ENCODE results near the gene TRIM36.

Gene TRIM36

DNA sequence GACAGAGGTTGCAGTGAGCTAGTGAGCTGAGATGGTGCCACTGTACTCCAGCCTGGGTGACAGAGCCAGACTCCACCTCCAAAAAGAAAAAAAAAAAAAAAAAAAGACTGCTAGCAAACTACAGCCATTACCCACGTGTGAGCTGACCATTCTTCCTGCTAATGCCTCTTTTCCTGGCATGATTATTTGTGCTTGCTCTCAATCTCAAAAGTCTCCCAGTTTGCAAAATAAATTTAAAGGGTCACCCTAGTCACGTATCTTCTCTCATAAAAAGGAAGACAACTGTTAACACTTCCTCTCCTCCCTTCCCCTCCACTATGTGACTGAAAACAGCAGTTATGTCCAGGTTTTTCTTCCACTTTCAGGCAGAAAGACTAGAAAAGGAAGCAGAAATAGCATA, 37.2 kb downstream of the TRIM36 start:
- no peak for DNase-seq
- Histone ChIP-seq H3K4me1 (no peaks in the 10 kb centered on the region), H3K9me3 (no peaks in the 10 kb centered on the region), H3K4me3 (no peak overlapping the region), H3K27me3 (no peaks in the 10 kb centered on the region), H3K27ac (no peak overlapping the region), H3K36me3 (peaks cover 7 to 26% (median 12%) of the 10 kb centered on the region in 3 donors)
- TF ChIP-seq, protein P1, sequence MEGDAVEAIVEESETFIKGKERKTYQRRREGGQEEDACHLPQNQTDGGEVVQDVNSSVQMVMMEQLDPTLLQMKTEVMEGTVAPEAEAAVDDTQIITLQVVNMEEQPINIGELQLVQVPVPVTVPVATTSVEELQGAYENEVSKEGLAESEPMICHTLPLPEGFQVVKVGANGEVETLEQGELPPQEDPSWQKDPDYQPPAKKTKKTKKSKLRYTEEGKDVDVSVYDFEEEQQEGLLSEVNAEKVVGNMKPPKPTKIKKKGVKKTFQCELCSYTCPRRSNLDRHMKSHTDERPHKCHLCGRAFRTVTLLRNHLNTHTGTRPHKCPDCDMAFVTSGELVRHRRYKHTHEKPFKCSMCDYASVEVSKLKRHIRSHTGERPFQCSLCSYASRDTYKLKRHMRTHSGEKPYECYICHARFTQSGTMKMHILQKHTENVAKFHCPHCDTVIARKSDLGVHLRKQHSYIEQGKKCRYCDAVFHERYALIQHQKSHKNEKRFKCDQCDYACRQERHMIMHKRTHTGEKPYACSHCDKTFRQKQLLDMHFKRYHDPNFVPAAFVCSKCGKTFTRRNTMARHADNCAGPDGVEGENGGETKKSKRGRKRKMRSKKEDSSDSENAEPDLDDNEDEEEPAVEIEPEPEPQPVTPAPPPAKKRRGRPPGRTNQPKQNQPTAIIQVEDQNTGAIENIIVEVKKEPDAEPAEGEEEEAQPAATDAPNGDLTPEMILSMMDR (IDR thresholded peaks at IDR 0.05), result no peak
- intact Hi-C loops (cut with DNase I; ENCODE audit: low total_unique reads), result no loop called here

DNA sequence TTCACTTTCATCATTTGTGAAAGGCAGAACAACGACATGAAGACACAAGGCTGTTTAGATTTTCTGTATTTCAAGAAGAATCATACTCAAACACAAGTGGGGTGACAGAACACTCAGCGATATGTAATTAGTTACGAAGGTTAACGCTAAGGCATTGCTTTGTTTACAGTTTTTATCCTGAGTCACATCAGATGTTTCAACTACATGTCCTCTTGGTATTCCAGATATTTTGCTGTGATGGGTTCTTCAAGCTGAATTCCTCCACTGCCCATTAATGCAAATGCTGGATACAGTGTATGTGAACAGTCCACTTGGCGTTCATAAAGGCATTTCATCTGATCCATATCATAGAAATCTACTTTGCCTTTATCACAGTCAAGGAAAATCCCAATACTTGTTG, 43.4 kb downstream of the TRIM36 start:
- H3K27me3 ChIP-seq, result no peaks in the 10 kb centered on the region
- DNase-seq, result no peak
- intact Hi-C loops (cut with DNase I; ENCODE audit: low total_unique reads), result no loop called here
- H3K4me3 ChIP-seq, result no peak overlapping the region
- TF ChIP-seq, protein P1 (IDR thresholded peaks at IDR 0.05), result no peak
- no peaks in the 10 kb centered on the region for H3K4me1 ChIP-seq
- H3K27ac ChIP-seq, result no peak overlapping the region
- H3K36me3 ChIP-seq, result peaks cover 7 to 15% (median 7%) of the 10 kb centered on the region in 3 donors
- H3K9me3 ChIP-seq, result no peaks in the 10 kb centered on the region

DNA sequence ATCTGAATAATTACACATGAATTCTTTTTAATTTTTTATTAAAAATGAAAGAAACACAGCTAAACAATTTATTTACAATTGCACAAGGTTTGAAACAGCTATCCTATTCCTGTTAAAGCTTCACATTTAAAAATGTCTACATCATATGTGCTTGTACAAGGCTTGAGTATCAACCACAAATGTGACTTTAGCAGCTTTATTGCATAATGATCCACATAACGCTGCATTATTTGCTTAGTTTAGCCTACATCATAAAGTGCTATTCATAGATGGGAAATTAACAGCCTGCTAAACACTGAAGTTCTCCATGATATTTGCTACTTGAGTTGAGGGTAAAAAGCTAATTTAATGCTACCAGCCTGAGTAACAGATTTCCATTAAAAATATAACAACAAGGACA, 45.0 kb downstream of the TRIM36 start:
- no peaks in the 10 kb centered on the region for H3K4me1 ChIP-seq
- DNase-seq, result no peak
- H3K9me3 ChIP-seq, result no peaks in the 10 kb centered on the region
- H3K36me3 ChIP-seq, result peaks cover 0 to 10% (median 7%) of the 10 kb centered on the region in 3 donors
- intact Hi-C loops (cut with DNase I; ENCODE audit: low total_unique reads), result no loop called here
- H3K27me3 ChIP-seq, result no peaks in the 10 kb centered on the region
- TF ChIP-seq, protein P1 (IDR thresholded peaks at IDR 0.05), result no peak
- no peak overlapping the region for H3K27ac ChIP-seq
- no peak overlapping the region for H3K4me3 ChIP-seq

DNA sequence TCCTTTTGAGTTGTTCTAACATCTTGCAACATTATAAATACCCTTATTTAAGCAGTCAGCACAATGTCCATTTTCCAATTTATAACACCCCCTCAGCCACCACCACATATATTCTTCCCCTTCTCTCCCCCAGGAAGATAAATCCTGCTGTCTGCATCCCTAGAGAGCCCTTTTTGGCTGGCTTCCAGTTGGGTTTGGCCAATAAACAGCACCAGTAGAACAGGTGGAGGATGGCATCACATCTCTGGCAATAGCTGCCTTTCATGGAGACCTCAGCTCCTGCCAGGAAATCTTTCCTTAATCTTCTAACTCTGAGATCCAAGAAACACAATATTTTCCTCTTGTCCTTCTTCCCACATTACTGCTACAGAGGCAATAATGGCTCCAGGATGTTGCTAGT, 53.7 kb downstream of the TRIM36 start:
- intact Hi-C loops (cut with DNase I; ENCODE audit: low total_unique reads), result no loop called here
- Histone ChIP-seq H3K9me3 (peaks cover 0 to 5% (median 0%) of the 10 kb centered on the region in 3 donors), H3K27me3 (no peaks in the 10 kb centered on the region), H3K27ac (no peak overlapping the region), H3K4me1 (no peaks in the 10 kb centered on the region), H3K4me3 (no peak overlapping the region), H3K36me3 (no peaks in the 10 kb centered on the region)
- TF ChIP-seq, protein P1 (IDR thresholded peaks at IDR 0.05), result no peak
- DNase-seq, result no peak

DNA sequence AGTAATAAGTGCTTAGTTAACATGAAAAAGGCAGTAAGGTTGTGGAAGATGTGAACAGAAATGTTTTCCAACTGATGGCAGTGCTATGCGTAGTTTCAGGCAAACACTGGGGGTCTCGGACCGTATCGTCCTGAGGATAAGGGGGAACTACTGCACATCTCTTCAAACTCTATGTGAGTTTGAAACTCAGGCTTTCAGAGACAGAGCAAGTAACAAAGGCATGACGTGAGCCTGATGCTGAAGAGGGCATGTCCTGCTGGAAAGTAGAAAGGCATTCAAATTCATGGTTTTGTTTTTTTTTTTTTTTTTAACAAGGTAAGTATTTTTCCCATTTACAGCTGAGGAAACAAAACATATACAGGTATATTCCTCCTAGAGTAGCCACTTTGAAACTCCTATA, 59.9 kb downstream of the TRIM36 start:
- Histone ChIP-seq H3K4me3 (no peak overlapping the region), H3K27me3 (no peaks in the 10 kb centered on the region), H3K27ac (no peak overlapping the region), H3K9me3 (no peaks in the 10 kb centered on the region), H3K4me1 (no peaks in the 10 kb centered on the region), H3K36me3 (no peaks in the 10 kb centered on the region)
- TF ChIP-seq, protein P1 (IDR thresholded peaks at IDR 0.05), result no peak
- intact Hi-C loops (cut with DNase I; ENCODE audit: low total_unique reads), result no loop called here
- no peak for DNase-seq

DNA sequence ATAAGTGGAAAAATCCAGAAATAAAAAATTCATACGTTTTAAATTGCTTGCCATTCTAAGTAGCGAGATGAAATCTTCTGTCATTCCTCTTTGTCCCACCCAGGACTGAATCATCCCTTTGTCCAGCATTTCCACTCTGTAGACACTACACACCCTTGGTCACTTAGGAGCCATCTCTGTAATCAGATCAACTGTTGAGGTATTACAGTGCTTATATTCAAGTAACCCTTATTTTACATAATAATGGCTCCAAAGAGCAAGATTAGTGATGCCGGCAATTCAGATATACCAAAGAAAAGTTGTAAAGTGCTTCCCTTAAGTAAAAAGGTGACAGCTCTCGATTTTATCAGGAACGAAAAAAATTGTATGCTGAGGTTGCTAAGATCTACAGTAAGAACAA, 60.4 kb downstream of the TRIM36 start:
- Histone ChIP-seq H3K9me3 (no peaks in the 10 kb centered on the region), H3K36me3 (no peaks in the 10 kb centered on the region), H3K4me3 (no peak overlapping the region), H3K27me3 (no peaks in the 10 kb centered on the region), H3K27ac (no peak overlapping the region), H3K4me1 (no peaks in the 10 kb centered on the region)
- TF ChIP-seq, protein P1 (IDR thresholded peaks at IDR 0.05), result no peak
- intact Hi-C loops (cut with DNase I; ENCODE audit: low total_unique reads), result no loop called here
- no peak for DNase-seq
